GM18868 (cell line): ENCODE data around the gene MTARC1.

ENCODE experiments used
- ATAC-seq: cut with Tn5 transposase; IDR thresholded peaks from one replicate; pipeline ENCODE4 v1.9.1; 2021; ENCODE audit warnings: mild to moderate bottlenecking, moderate library complexity; ENCODE audit not compliant: unreplicated experiment

MTARC1 gene

DNA sequence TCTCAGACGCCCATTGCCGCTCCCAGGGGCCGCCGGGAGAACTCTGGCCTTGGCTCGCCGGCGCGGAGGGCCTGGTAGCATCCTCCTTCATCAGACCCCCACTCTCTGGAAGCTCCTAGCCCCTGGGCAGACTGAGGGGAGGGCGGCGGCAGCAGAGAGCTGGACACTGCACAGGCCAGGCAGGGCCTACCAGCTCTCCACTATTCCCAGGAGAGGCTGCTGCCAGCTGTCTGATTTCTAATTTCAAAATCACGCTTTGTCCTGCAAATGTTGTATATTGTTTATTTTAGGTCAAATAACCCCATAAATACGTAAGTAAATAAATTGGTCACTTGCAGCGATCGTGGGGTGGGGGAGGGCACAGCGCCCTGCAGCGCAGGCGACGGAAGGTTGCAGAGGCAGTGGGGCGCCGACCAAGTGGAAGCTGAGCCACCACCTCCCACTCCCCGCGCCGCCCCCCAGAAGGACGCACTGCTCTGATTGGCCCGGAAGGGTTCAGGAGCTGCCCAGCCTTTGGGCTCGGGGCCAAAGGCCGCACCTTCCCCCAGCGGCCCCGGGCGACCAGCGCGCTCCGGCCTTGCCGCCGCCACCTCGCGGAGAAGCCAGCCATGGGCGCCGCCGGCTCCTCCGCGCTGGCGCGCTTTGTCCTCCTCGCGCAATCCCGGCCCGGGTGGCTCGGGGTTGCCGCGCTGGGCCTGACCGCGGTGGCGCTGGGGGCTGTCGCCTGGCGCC is at the start of gene MTARC1:
Gene MTARC1 (plus strand): TSS at position 577 of the 732 bp plus-strand sequence. CDS start 32 bp downstream, at position 609.
- ATAC-seq, result peak; percentile 68

DNA sequence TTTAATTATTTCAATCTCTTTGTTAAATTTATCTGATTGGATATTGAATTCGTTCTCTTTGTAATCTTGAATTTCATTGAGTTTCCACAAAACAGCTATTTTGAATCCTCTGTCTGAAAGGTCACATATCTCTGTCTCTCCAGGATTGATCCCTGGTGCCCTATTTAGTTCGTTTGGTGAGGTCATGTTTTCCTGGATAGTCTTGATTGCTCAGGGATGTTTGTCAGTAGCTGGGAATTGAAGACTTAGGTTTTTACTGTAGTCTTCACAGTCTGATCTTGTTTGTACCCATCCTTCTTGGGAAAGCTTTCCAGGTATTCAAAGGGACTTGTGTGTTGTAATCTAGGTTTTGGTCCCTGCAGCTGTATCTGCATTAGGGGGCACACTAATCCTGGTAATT is 45.4 kb upstream of the MTARC1 start:
- no peak for ATAC-seq

DNA sequence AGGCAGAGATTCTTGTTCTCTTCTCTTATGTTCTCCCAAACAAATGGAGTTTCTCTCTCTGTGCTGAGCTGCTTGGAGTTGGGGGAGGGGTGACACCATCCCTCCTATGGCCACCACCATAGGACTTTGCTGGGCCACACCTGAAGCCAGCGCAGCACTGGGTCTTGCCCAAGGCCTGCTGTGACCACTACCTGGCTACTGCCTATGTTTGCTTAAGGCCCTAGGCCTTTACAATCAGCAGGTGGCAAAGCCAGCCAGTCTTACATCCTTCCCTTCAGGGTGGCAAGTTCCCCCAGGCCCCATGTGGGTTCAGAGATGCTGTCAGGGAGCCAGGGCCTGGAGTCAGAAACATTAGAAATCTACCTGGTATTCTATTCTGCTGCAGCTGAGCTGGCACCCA is 44.9 kb upstream of the MTARC1 start:
- ATAC-seq, result no peak

DNA sequence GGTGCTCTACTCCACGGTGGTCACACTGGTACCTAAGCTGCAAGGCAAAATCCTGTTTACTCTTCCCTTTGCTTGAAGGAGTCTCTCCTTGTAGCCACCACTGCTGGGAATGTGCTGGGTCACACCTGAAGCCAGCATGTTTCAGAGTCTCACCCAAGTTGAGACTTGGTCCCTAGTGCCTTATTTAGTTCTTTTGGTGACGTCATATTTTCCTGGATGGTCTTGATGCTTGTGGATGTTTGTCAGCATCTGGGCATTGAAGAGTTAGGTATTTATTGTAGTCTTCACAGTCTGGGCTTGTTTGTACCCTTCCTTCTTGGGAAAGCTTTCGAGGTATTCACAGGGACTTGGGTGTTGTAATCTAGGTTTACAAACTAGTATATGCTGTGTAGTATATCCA is 44.2 kb upstream of the MTARC1 start:
- no peak for ATAC-seq

DNA sequence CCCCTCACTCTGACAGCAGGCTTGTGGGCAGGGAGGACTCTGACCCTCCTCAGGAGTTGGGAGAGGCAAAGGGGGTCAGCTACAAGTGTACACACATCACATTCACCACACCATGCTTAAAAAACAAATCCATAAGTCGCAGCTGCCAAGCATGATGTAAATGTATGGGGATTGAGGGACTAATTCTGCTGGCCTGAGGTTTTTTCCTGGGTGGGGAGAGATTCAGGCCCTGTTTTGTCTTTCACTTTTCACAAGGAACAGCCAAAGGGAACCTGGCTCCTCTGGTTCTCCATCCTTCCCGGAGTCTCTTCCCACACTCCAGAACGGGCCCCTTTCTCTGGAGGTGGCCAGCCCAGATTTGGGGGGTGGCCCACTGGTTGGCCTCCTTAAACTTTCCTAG is 39.9 kb upstream of the MTARC1 start:
- ATAC-seq, result no peak

DNA sequence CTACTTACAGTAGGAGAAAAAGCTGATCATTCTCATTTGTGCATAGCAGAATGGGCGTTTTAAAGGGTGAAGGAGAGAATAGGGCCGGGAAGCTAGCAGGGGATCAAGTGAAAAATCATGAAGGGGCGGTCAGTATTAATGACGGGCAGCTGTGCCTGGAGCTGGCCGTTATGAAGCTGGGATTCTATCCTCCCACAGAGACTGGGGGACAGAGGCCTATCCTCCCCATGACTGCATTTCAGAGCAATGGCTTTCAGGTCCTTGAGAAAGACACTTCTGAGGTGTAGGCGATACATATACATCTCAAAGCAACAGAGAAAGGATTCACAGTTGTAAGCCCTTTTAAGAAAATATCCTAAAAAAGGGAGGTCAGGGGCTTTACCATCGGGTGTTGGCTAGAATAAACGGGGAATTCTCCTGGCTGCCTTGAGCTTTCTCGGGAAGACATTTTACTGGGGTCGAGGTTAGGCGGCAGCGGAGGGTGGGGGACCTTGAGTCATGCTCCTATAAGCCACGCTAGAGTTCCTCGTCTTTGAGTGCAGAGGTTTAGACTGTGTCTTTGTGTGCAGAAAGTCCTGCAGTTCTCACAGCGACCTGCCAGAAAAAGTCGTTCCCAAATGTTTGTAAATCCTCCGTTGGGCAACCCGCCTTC is 39.1 kb upstream of the MTARC1 start:
- ATAC-seq, result no peak

DNA sequence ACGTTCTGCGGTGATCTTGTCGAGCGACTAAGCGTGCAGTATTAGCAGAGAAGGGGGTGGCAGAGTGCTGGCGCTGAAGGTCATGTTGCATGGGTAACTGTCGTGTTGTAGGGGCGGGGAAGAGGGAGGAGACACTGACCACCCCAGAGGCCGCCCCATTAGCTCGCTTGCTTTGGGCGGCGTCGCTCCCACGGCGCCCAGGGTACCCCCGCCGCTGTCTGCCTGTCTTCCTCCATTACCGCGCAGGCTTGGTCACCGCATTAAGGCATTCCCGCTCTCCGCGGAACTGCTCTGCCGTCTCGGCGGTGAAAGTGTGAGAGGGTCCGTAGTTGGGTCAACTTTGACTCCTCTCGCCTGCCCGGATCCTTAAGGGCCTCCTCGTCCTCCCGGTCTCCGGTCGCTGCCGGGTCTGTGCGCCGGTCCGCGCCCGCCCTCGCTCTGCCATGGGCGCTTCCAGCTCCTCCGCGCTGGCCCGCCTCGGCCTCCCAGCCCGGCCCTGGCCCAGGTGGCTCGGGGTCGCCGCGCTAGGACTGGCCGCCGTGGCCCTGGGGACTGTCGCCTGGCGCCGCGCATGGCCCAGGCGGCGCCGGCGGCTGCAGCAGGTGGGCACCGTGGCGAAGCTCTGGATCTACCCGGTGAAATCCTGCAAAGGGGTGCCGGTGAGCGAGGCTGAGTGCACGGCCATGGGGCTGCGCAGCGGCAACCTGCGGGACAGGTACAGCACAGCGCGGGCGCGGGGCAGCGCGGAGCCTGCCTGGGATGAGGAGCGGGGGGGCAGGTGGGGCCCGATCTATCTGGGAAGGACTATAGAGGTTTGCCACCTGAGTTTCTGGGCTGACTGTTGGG is 38.4 kb upstream of the MTARC1 start, which contains the start of gene MTARC2:
Gene MTARC2 (plus strand): TSS at position 234 of the 846 bp plus-strand sequence. CDS start 210 bp downstream, at position 444.
- ATAC-seq, result peak; percentile 96

DNA sequence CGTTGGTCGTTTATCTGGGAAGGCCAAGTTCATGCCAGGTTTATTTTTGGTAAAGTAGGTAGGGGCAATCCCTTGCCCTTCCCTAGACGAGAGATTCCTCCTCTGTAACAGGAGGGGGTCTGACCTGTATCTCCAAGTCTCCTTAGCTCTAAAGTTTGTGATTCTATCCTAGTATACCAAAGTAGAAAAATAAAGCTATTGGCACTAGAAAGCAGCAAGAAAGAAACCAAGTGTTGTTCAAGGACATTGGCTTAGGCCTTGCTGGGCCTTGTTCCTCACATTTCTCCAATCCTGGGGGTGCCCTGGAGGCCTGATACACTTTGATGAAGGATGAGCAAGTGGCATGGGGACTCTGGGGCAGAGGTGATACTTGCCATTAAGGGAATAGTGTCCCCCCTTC is 37.8 kb upstream of the MTARC1 start:
- ATAC-seq, result no peak

DNA sequence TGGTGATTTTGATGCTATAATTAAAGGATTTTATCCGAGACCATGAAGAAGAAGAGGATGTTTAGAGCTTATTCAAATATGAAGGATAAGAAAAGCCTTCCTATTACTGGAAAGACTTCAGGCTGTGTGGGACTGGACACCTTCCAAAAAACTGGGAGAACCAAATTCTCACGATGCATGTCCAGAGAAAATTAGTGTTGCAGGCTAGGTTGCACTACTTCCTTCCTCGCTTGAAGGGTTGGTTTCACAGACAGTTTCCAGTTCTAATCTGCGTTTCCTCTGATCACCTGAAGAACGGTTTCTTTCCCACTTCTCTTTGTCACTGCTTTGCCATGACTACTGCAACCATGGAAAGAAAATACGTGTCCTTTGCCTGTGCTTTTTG is 36.6 kb upstream of the MTARC1 start:
- peak; percentile 19 for ATAC-seq

DNA sequence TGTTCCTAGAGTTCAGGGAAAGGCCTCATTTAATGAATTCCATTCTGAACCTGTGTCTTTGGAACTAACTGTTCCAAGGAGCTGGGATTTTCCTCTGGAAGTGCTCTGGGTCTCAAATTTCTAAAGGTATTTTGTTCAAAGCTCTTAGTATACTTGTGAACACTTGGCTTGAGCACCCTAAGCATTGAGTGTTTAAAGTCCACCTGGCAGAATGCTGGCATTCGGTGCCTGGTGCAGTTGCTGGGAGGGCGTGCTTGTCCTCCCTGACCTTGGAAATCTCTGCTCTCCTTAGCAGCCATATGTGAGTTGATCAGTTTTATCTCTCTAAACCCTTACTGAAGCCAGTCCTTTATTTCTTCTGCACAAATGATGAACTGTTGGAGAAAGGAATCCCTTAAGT is 35.6 kb upstream of the MTARC1 start:
- no peak for ATAC-seq

DNA sequence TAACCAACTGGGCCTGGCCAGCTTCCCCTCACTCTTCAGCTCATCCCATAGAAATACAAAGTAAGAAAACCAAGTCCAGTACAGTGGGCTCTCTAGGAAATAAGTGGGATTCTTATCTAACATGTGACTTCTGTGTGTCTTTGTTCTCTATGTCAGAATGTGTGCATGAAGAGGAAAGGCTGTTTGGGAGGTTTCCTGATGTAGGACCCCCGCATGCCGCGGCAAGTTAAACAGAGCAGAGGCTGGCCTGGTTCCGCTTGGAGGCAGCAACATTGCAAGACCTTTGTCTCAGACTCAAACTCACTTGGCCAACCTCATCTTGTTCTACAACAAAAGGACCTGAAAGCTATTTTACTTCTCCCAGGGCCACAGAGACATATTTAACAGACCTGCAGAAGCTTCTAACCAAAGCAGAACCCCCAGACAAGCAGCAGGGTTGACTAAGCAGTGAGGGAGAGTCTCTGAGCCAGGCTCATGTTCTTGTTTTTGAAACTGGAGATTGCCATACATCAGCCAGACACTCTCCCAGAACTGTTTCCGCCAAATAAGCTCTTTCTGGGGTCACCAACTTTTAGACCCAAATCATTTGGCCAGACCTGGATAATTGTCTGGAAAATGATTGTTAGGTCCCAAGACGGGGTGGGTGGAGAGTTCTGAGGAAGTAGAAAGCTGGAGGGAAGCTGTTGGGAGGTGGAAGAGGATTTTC is 32.3 kb upstream of the MTARC1 start:
- no peak for ATAC-seq

DNA sequence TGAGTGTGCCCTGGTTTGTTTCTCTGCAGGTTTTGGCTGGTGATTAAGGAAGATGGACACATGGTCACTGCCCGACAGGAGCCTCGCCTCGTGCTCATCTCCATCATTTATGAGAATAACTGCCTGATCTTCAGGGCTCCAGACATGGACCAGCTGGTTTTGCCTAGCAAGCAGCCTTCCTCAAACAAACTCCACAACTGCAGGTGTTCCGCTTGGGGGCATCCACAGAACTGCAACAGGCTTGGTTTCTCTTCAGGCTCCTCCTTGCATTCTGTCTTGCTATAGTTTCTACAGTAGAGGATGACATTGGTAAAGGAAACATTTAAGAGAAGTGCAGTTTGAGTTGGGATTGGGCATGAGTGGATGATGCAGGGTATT is 31.8 kb upstream of the MTARC1 start:
- ATAC-seq, result no peak

DNA sequence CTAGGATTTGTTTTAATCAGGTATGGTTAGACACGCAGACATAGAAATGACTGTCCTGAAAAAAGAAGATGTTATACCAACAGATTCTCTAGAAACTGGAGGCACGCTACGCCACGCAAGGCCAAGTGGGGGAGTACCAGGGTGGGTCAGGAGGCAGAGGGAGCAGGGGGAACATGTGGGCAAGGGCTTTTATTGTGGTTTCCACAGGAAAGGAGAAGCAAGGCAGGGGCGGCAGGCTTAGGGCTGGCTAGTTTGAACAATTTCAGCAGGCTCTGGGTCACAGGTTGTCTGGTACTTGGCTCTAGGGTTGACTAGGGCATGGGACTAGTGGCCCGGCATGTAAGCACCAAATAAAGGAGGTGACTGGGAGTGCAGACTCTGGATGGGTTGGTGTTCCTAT is 31.4 kb upstream of the MTARC1 start:
- ATAC-seq, result no peak

DNA sequence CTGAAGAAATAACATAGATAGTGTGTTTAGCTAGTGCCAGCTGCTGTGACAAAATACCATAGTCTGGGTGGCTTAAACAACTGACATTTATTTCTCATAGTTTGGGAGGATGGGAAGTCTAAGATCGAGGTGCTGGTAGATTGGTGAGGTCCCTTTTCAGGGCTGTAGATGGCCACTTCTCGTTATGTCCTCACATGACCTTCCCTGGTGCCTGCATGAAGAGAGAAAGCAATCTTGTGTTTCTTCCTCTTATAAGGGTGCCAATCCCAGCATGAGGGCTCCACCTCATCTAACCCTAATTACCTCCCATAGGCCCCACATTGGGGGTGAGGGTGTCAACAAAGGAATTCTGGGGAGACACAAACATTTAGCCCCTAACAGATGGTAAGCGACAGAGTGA is 29.3 kb upstream of the MTARC1 start:
- ATAC-seq, result no peak

DNA sequence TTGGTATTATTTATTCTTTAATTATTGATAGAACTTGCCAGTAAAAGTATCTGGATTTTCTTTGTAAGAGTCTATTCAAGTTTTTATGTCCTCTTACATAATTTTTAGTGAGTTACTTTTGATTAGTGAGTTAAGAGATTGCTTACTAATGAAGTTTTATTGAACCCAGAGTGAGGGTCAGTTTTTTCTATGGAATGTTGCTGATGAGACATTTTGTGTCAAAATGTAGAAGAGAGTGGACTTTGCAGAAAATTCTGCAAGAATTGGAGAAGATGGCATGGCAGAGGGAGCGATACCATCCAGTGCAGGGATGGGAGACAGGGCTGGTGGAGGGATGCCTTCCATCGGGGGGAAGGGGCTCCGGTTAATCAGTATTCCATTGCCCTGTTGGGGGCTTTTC is 27.6 kb upstream of the MTARC1 start:
- no peak for ATAC-seq

DNA sequence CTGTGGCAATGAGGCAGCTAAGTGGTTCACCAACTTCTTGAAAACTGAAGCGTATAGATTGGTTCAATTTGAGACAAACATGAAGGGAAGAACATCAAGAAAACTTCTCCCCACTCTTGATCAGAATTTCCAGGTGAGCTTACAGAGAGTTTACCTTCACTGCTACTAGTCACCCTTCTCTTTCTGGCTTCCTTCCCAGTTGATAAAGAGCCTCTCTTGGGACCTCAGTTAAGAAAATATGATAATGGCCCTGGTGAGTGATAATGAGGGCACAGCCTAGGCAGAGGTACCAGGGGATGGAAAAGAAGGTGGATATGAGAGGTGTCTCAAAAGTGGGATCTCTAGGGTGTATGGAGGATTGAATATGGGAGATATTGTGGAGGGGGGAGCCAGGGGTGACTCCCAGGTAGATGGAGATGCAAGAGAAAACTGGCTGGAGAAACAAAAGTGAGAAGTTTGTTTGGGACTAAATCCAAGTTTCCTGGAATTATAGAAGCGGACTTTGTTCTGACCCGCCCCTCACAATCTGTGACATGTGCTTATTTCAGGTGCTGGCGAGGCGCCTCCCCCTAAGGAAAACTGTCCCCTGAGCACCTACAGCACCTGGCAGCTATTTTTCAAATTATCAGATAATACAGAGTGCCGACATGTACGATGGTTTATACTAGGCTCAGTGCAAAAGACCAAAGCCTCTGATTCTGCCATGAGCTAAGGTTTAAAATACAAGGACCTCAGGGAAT is 24.9 kb upstream of the MTARC1 start:
- no peak for ATAC-seq

DNA sequence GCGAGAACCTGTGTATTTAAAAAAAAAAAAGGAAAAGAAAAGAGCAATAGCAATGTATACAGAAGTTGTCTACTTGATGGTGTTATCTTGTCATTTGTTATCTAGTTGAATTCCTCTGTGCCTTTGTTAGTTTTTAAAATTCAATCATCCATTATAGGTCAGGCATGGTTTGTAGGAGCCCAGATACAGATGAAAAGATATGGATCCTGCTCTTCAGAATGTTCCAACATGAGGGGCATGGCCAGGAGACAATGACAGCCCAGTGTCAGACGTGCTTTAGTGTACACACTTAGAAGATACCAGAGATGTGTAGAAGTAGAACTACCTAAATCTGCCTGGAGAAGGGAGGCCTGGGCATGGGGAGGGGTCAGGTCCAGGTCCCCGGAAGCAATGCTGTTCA is 22.0 kb upstream of the MTARC1 start:
- ATAC-seq, result no peak

DNA sequence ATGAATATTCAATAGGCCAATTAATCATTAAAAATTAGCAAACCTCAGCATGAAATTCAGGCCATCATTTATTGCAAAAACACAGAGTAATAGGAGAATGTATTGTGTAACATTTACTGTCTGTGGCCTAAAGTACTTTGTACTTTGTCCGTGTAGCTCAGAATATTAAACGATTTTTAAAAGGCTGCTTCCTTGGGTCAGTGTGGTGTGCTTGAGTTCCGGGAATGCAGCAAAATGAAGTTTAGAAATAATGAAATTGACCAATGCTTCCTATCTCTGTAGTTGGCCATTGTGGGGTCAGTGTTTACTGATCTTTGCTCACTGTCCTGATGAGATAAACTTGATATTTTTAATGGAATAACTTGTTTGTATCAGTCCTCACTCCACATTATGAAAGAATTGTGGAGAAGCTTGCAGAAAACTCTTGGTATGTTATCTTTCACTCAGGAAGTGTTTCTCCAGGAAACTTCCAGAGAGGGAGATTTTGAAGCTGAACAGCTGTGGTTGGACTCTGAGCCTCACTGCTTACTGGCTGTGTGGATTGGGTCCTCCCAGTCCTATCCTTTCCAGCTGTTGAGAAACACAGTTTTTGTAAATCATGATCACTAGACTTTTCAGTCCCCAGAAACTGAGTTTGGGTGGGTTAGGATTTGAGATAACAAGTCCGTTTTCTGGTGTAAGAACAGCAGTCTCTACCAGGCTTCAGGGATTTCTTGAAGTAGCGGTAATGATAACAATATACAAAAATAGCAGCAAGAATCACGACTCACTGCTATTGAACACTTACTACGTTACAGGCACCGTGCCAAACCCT is 19.2 kb upstream of the MTARC1 start:
- peak; percentile 41 for ATAC-seq

DNA sequence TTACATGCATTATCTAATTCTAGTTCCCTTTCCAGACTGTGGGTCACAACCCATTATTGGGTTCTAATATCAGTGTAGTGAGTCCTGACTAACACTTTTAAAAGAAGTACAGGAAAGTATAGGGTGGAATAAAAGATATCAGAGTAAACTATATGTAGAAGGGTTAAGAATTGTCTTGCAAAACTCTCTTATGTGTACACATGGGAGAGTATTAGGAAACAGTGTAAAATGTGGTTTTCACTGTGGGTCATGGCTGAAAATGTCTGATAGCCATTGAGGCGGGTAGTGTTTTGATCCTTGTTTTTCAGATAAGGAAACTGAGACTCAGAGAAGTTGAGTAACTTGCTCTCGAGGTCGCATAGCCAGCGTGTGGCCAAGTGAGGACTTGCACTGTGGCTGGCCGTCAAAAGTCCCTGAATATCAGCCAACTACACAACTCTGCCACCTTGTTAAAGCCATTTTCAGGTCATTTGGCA is 18.5 kb upstream of the MTARC1 start:
- peak; percentile 31 for ATAC-seq
